ENCODE measurements around the gene KCNH2.

The KCNH2 gene

DNA sequence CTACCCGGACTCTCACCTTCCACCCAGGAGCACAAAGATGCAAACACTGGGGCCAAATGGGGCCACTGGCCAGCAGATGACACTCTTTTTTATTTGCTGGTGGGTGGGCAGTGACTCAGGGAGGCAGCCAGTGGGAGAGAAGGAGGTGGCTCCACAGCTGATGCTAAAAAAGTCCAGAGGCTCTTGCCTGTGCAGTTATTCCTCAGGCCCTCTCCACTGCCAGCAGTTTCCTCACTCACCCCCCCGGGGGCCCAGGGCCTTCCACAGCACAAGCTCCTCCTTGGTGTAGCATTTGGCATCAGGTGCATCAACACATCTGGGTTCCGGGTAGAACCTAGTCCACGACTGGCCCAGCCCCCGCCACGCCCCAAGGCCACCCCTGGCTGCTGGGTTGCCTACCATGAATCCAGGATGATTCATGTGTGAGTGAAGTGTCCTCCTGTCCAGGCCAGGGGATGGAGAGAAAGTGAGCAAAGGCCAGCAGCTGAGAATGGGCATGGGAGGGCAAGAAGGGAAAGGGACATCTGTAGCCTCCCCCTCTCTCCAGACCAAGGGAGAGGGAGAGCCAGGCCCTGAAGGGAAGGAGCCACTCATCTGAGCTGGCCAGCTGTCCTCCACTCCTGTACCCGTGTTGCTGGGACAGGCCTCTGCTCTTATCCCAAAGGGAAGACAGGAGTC lies 1.7 kb upstream of the KCNH2 start:
- DNase-seq (ENCODE audit: insufficient read length) = no peak
- FAIRE-seq = no peak
- TF ChIP-seq TAF1 (IDR thresholded peaks at IDR 0.05; ENCODE audit: borderline replicate concordance, low read depth, low read length) (no peak), POLR2AphosphoS5 (IDR thresholded peaks at IDR 0.05; ENCODE audit: low read depth, low read length) (no peak), POLR2A (IDR thresholded peaks at IDR 0.05; ENCODE audit: low read depth, low read length) (no peak)

DNA sequence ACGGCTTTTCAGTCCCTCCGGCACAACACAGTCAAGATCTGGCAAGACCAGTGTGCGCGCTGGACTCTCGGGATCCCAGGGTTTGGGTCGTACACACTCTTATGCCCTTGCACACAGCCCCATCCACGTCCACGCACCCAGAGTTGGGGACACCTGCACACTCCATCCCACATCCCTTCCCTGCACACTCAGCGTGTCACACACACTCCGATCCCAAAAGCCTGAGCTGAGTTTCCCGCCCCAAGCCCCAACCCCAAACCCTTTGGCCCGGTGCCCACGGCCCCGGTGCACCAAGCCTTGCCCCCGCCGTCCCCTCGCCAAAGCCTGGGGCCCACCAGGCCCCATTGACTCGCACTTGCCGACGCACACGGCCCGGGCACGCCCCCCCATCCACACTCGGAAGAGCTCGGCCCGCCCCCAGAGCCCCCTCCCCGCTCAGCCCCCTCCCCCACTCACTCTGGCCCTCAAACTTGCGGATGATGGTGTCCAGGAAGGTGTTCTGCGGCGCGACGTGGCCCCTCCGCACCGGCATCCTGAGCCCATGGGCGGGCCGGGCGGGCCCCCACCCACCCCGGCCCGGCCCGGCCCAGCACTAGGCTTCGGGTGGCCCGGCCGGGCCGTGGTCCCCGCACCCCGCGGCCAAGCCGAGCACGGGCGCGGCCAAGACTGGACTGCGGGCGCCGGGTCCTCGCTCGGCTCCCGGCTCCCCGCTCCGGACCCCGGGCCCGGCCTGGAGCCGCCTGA lies 567 bp downstream of the KCNH2 start:
- TF ChIP-seq POLR2A (IDR thresholded peaks at IDR 0.05; ENCODE audit: low read depth, low read length) = no peak
- no peak for TF ChIP-seq TAF1 (IDR thresholded peaks at IDR 0.05; ENCODE audit: borderline replicate concordance, low read depth, low read length)
- no peak for TF ChIP-seq POLR2AphosphoS5 (IDR thresholded peaks at IDR 0.05; ENCODE audit: low read depth, low read length)
- FAIRE-seq (no peak), DNase-seq (ENCODE audit: insufficient read length) (no peak)

DNA sequence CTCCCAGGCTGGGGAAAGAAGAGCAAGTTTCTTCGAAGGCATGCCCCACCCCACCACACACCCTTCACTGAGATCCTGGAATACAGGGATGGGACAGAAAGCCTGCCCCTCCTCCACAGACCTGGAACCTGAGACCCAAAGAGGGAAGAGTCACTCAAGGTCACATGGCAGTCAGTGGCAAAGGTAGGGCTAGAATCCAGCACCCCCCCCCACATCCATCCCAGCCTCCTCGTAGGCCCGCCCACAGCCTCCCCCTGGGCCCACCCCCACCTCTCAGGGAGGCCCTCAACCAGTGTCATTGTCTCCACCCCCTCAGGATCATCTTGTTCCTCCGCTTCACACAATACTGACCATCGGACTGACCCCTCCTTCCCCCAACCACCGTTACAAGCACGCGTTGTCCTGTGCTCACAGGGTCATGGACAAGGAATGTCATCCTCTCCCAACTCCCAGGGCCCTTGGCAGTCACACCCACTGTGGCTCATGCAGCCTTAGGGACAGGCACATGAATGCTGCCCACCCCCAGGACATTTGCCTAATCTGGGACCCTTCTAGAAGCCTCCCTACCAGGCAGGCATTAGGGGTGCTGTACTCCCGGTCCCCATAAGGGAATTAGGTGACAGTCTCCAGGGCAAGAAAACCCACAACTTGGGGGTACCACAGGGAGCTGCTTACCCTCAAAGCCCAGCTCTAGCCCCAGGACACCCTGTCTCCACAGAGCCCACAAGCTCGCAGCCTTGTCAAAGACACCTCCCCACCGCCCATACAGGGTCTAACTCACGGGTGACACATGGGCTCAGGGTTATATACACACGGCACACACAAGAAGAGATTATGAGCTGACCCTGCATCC lies 1.4 kb downstream of the KCNH2 start:
- DNase-seq (ENCODE audit: insufficient read length) (no peak), FAIRE-seq (no peak)
- TF ChIP-seq POLR2A (IDR thresholded peaks at IDR 0.05; ENCODE audit: low read depth, low read length) (no peak), TAF1 (IDR thresholded peaks at IDR 0.05; ENCODE audit: borderline replicate concordance, low read depth, low read length) (no peak), POLR2AphosphoS5 (IDR thresholded peaks at IDR 0.05; ENCODE audit: low read depth, low read length) (no peak)

DNA sequence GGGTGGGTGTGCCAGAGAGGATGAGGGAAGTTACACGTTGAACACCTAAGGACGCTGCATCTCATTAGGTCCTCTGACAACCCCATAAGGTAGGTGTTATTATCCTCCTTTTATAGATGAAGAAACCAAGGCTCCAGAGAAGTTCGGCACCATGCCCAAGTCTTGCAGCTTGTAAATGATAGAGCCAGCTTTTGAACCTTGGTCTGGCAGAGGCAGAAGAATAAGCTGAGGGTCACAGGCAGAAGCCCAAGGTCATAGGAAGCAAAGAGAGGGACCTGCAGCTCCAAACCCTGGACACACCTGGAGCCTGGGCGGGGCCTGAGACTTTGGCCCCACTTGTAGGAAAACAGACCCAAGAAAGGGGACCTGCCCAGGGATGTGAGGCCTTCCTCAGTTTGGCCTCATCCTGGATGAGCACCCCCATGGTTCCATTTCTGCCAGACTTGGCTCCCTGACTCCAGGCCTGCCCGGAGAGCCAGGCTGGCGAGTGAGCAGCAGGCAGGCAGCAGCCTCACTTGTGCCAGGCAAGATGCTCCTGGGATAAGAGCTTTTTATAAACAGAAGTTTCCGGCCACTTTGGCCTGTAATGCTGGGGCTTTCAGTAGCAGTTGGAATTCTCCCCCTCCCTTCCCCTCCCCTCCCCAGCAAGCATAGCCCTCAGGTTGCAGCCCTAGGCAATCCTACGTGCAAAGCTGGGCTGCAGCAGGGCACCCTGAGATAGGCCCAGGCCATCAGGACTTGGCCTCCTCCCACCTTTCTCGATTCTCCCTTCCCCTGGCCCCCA lies 2.4 kb downstream of the KCNH2 start:
- no peak for DNase-seq (ENCODE audit: insufficient read length)
- FAIRE-seq = no peak
- no peak for TF ChIP-seq POLR2A (IDR thresholded peaks at IDR 0.05; ENCODE audit: low read depth, low read length)
- TF ChIP-seq POLR2AphosphoS5 (IDR thresholded peaks at IDR 0.05; ENCODE audit: low read depth, low read length) = no peak
- TF ChIP-seq TAF1 (IDR thresholded peaks at IDR 0.05; ENCODE audit: borderline replicate concordance, low read depth, low read length) = no peak

DNA sequence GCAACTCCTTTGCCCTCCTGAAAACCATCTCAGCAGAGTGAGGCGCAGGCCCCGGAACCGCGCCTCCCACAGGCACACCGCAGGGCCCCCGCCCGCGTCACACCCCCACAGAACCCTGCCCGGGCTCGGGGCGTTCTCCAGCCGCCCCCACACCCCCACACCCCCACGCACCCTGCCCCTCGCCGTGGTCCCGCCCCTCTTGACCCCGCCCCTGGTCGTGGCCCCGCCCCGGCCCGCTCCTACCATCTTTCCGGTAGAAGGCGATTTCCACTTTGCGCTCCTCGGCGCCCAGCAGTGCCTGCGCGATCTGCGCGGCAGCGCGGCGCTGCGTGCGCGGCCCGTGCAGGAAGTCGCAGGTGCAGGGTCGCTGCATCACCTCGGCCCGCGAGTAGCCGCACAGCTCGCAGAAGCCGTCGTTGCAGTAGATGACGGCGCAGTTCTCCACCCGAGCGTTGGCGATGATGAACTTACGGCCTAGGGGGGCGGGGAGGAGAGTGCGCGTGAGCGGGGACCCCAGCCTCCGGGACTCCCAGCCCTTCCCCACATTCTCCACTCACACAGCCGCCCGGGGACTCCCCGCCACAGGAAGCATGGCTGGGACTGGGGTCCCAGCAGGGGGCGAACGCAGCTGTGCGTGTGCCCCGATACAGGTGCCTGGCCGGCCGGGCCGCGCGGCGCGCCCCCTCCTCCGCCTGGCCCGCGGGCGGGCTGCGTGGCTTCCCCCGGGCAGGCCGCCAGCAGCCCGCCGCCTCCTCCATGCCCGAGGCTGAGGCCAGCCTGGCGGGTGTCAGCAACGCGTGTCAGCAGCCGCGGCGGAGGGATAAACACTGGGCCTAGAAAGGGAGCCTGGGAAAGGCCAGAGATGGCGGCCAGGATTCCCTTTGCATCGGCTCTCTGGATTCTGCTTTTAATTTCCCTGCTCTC lies 3.4 kb downstream of the KCNH2 start:
- DNase-seq (ENCODE audit: insufficient read length) = peak; percentile 67
- TF ChIP-seq POLR2A (IDR thresholded peaks at IDR 0.05; ENCODE audit: low read depth, low read length) = no peak
- TF ChIP-seq POLR2AphosphoS5 (IDR thresholded peaks at IDR 0.05; ENCODE audit: low read depth, low read length) = no peak
- no peak for TF ChIP-seq TAF1 (IDR thresholded peaks at IDR 0.05; ENCODE audit: borderline replicate concordance, low read depth, low read length)
- peak; percentile 76 for FAIRE-seq

DNA sequence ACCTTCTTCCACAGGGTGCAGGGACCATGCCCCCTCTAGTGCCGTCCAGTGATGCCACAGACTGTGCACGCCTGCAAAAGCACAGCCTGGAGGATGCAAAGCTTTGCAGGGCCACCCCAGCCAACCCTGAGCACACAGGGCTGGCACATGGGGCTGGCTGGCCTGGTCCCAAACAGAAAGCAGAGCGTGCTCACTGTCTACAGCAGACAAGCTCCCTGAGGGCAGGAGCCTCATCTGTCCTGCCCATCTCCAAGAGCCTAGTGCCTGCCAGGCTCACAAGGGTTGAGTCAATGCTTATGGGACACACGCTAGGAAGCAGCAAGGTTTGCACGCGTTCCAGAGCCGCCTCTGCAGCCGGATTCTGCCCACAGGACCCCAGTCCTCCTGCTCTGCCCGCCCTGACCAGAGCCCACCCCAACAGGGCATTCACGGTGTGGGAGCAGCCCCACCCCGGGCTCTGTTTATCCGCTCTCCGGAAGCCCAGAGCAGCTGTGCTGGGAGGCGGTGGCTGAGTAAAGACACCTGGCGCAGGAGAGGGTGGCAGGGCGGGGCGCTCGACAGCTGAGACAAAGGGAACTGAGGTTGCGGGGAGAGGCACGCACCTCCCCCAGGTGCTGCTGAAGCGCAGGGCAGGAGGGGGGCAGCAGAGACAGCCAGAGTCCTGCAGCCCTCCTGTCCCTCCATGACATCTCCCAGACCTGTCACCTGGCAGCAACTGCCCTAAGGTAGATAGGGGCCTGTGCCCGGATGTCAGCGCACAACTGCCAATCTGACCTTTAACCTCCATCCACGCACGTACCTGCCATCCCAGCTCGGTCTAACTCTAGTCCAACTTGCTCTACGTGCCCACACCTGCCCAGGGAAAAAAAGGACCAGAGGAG lies 4.3 kb downstream of the KCNH2 start:
- no peak for FAIRE-seq
- TF ChIP-seq POLR2A (IDR thresholded peaks at IDR 0.05; ENCODE audit: low read depth, low read length) (no peak), POLR2AphosphoS5 (IDR thresholded peaks at IDR 0.05; ENCODE audit: low read depth, low read length) (no peak), TAF1 (IDR thresholded peaks at IDR 0.05; ENCODE audit: borderline replicate concordance, low read depth, low read length) (no peak)
- DNase-seq (ENCODE audit: insufficient read length) = no peak

DNA sequence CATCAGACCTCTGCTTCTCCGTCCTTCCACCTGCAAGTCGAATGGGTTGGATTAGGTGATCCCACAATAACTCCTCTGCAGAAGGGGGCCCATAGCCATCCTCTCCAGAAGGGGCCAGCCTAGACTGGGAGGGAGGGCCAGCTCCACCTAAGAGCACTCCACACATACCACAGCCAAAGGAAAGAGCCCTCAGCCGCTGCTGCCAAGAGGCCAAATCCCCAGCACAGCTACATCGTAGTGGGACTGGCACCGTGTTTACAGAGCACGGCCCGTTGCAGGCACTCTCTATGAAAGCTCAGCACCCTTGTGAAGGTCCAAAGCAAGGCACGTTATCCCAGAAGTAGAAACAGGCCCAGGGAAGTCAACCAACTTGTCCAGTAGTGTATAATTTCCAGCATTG lies 5.4 kb downstream of the KCNH2 start:
- TF ChIP-seq POLR2AphosphoS5 (IDR thresholded peaks at IDR 0.05; ENCODE audit: low read depth, low read length) = no peak
- no peak for TF ChIP-seq POLR2A (IDR thresholded peaks at IDR 0.05; ENCODE audit: low read depth, low read length)
- no peak for TF ChIP-seq TAF1 (IDR thresholded peaks at IDR 0.05; ENCODE audit: borderline replicate concordance, low read depth, low read length)
- no peak for DNase-seq (ENCODE audit: insufficient read length)
- FAIRE-seq = no peak

DNA sequence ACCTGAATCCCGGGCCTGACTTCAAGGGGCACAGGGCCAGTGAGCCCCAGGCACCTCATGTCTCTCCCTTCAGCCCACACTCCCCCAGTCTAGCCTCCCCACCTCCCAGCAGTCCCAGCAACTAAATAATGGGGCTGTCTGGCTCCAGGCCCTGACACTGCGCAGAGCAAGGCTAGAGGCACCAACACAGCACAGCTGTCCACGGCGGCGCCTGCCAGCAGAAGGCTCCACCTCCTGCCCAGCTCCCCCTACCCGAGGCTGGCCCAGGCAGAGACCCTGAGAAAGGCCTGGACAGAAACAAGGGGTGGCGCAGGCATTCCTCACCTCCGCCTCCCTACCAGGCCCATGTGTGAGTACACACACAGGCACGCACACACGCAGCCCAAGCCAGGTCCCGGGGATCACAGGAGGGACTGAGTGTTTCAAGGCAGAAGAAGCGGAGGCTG lies 6.1 kb downstream of the KCNH2 start:
- FAIRE-seq (no peak), DNase-seq (ENCODE audit: insufficient read length) (no peak)
- TF ChIP-seq POLR2AphosphoS5 (IDR thresholded peaks at IDR 0.05; ENCODE audit: low read depth, low read length) (no peak), TAF1 (IDR thresholded peaks at IDR 0.05; ENCODE audit: borderline replicate concordance, low read depth, low read length) (no peak), POLR2A (IDR thresholded peaks at IDR 0.05; ENCODE audit: low read depth, low read length) (no peak)

Data from GM12892 (cell line).